BLaER1 (cell line): ENCODE data around the gene KRTAP4-12.
"Not testable (repeated sequence)": the region's sequence is repeated elsewhere in the genome, so short reads cannot be mapped to it uniquely, and the experiment has no call there.

Experiments
- H3K27ac ChIP-seq: shearing (Covaris generic); formaldehyde crosslinking; 2 replicates; pipeline ENCODE4 v1.8.1; 2022
- H3K27me3 ChIP-seq: shearing (Covaris generic); formaldehyde crosslinking; 2 replicates; pipeline ENCODE4 v1.8.1; 2022
- H3K36me3 ChIP-seq: shearing (Covaris generic); formaldehyde crosslinking; 2 replicates; pipeline ENCODE4 v1.8.1; 2022
- H3K4me1 ChIP-seq: shearing (Covaris generic); formaldehyde crosslinking; 2 replicates; pipeline ENCODE4 v1.8.1; 2022
- H3K4me2 ChIP-seq: shearing (Covaris generic); formaldehyde crosslinking; 2 replicates; pipeline ENCODE4 v1.8.1; 2022
- H3K4me3 ChIP-seq: shearing (Covaris generic); formaldehyde crosslinking; 2 replicates; pipeline ENCODE4 v1.8.1; 2022
- H3K9ac ChIP-seq: shearing (Covaris generic); formaldehyde crosslinking; 2 replicates; pipeline ENCODE4 v1.8.1; 2022
- H3K9me3 ChIP-seq: shearing (Covaris generic); formaldehyde crosslinking; 2 replicates; pipeline ENCODE4 v1.8.1; 2022
- H4K20me1 ChIP-seq: shearing (Covaris generic); formaldehyde crosslinking; 2 replicates; pipeline ENCODE4 v1.8.1; 2022
- Cebpa-rat ChIP-seq: shearing (Covaris generic); IDR thresholded peaks from 2 replicates; pipeline ENCODE4 v1.8.1; 2022

The KRTAP4-12 gene

DNA sequence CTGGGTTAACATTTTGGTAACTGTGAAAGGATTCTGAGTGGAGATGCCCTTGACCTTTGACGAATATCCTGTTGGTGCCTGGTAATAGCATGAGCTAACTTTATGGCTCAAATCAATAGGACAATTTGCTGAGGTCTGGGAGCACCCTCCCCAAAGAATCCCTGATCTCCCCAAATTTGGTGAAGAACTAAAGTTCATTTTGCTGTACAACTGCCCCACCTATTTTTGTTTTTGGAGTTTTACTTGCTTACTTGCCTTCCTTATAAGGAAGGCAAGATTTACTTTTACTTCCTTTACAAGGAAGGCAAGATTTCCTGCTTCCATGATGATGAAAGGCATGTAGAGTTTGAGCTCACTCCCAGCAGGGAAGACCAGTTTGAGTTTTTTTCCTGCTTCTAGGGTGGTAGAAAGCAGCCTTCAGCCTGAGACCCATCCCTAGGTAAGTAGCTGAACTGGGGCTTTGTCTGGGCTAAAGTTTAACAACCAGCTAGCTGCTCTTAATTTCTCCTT is 16.0 kb downstream of the KRTAP4-12 start:
- no peak for TF ChIP-seq Cebpa-rat
- H3K4me3 ChIP-seq: no peak overlapping the region
- no peak overlapping the region for H3K9ac ChIP-seq
- no peaks in the 10 kb centered on the region for H4K20me1 ChIP-seq
- H3K27me3 ChIP-seq: no peaks in the 10 kb centered on the region
- H3K27ac ChIP-seq: no peak overlapping the region
- no peaks in the 10 kb centered on the region for H3K36me3 ChIP-seq
- peaks cover 13% of the 10 kb centered on the region for H3K4me1 ChIP-seq
- peak overlapping the region; percentile 47 for H3K4me2 ChIP-seq
- peaks cover 17% of the 10 kb centered on the region for H3K9me3 ChIP-seq

DNA sequence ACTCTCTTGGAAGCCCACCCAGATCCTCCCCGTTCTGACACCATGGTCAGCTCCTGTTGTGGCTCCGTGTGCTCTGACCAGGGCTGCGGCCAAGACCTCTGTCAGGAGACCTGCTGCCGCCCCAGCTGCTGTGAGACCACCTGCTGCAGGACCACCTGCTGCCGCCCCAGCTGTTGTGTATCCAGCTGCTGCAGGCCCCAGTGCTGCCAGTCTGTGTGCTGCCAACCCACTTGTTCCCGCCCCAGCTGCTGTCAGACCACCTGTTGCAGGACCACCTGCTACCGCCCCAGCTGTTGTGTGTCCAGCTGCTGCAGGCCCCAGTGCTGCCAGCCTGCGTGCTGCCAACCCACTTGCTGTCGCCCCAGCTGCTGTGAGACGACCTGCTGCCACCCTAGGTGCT is 18.6 kb downstream of the KRTAP4-12 start, which contains the start of gene KRTAP4-9:
Gene KRTAP4-9 (plus strand): TSS at position 43 of the 400 bp plus-strand sequence. CDS start 0 bp downstream, at position 43.
- H3K9ac ChIP-seq, H3K36me3 ChIP-seq, H4K20me1 ChIP-seq, H3K4me2 ChIP-seq, H3K4me3 ChIP-seq, H3K9me3 ChIP-seq, H3K27me3 ChIP-seq, H3K27ac ChIP-seq: not testable (repeated sequence)
- H3K4me1 ChIP-seq: peaks cover 18% of the 10 kb centered on the region

DNA sequence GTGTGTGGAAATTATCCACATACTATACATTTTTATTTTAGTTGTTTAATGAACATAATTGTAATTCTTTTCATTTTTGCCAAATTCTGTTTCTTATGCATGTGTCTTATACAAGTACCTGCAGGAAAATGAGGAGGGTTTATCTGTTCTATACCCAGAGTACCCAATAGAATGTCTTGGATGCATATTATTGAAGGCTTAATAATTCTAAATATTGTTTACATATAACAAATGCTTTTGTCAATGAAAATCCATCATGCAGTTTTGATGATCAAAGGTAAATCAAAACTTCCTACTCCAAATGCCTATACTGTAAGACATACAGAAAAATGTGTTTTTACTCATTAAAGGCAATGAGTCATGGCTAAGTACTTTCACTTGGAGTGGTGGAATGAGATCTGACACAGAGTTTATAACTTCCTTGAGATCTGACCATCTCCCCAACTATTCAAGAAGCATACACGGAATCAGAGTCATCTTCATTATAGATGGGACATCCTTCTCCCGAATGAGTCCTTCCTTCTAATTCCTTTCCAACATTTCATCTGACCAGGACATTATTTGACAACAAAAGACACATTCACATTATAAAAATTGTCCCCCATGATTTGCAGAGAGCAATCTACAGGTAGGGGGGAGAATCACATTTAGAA is 19.5 kb downstream of the KRTAP4-12 start:
- not testable (repeated sequence) for H3K27me3 ChIP-seq, H3K36me3 ChIP-seq, H3K9me3 ChIP-seq, H3K9ac ChIP-seq, H3K4me3 ChIP-seq, H4K20me1 ChIP-seq, H3K27ac ChIP-seq, H3K4me2 ChIP-seq
- H3K4me1 ChIP-seq: peaks cover 25% of the 10 kb centered on the region

DNA sequence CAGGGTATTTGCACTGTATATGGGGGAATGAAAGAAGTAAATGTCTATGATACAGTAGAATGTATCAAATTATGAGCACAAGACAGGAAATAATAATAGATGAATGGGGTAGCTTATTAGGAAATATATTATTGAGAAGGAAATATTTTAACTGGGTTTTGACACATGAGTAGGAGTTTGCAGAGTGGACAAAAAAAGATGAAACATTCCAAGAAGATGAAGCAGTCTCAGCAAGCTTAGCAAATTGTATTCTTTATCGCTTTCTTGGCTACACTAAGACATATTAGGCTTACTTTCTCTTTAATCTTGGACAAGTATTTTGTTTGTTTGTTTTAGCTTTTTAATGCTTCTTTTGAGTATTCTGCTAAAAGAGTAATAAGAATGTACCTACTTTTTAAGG is 20.1 kb downstream of the KRTAP4-12 start:
- Histone ChIP-seq H3K4me1 (peaks cover 25% of the 10 kb centered on the region), H3K27ac (no peak overlapping the region), H3K9ac (no peak overlapping the region), H3K4me3 (no peak overlapping the region), H3K36me3 (no peaks in the 10 kb centered on the region), H3K27me3 (no peaks in the 10 kb centered on the region), H3K4me2 (no peak overlapping the region), H3K9me3 (no peaks in the 10 kb centered on the region), H4K20me1 (no peaks in the 10 kb centered on the region)
- no peak for TF ChIP-seq Cebpa-rat

DNA sequence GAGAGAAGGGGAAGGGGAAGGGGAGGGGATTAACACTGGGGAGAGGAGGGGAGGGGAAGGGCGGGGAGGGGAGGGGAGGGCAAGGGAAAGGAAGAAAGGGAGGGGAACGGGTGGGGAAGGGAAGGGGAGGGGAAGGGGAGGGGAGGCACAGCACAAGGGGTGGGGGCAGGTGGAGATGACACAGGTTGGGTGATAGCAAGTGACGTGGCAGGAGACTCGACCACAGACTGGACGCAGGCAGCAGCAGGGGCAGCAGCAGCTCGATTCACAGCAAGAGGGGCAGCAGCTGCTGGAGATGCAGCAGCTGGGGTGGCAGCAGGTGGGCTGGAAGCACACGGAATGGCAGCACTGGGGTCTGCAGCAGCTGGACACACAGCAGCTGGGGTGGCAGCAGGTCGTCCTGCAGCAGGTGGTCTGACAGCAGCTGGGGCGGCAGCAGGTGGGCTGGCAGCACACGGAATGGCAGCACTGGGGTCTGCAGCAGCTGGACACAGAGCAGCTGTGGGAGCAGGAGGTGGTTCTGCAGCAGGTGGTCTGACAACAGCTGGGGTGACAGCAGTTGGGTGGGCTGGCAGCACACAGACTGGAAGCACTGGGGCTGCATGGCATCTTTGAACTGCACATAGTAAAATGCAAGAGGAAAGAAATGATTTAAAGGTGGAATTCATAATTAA is 22.3 kb downstream of the KRTAP4-12 start, which contains the start of gene KRTAP4-16:
Gene KRTAP4-16 (minus strand): TSS at position 624 of the 674 bp plus-strand sequence. CDS start 0 bp downstream, at position 624.
- Histone ChIP-seq H3K27me3 (no peaks in the 10 kb centered on the region), H3K9me3 (no peaks in the 10 kb centered on the region), H3K4me2 (no peak within 1 kb of the TSS), H3K4me1 (peaks cover 13% of the 10 kb centered on the region), H3K36me3 (no peaks in the 10 kb centered on the region), H4K20me1 (no peaks in the 10 kb centered on the region), H3K9ac (no peak within 1 kb of the TSS), H3K4me3 (no peak within 1 kb of the TSS), H3K27ac (no peak within 1 kb of the TSS)
- TF ChIP-seq Cebpa-rat: no peak

DNA sequence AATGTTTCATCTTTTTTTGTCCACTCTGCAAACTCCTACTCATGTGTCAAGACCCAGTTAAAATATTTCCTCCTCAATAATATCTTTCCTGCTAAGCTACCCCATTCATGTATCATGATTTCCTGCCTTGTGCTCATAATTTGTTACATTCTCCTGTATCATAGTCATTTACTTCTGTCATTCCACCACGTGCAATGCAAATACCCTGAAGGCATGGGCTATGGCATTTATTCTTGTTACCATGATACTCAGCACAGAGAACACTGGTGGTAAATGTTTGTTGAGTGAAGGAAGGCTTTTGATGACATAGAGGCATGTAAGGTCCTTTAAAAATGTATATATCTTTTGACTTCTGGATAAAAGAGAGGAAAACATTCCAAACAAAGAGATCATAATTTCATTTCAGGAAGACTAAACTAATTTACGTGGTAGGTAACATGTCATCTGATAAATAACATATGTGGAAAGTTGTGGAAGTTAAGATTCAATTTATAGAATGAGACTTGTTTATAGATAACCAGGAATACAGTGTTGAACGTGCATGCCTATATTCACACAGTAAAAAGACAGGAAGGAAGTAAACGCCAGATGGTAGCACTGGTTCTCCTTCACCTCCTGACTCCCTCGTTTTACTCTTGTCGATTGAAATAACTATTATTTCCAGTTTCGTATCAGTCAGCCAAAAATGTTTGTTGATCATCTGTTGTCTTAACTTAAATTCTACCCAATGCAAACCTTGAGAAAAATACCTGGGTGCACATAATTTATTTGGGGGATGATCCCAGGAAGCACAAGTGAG is 24.1 kb downstream of the KRTAP4-12 start:
- H3K9me3 ChIP-seq, H3K4me3 ChIP-seq, H4K20me1 ChIP-seq, H3K9ac ChIP-seq, H3K27ac ChIP-seq, H3K27me3 ChIP-seq, H3K36me3 ChIP-seq: not testable (repeated sequence)
- H3K4me2 ChIP-seq: peak overlapping the region; percentile 61
- H3K4me1 ChIP-seq: peaks cover 13% of the 10 kb centered on the region

DNA sequence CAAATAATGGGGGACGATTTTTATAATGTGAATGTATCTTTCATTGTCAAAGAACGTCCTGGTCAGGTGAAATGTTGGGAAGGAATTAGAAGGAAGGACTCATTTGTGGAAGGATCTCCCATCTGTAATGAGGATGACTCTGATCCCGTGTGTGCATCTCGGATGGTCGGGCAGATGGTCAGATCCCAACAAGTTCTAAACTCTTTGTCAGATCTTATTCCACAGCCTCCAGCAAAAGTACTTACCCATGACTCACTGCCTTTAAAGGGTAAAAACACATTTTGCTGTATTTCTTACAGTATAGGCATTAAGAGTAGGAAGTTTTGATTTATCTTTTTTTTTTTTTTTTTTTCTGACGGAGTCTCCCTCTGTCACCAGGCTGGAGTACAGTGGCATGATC is 25.5 kb downstream of the KRTAP4-12 start:
- no peaks in the 10 kb centered on the region for H4K20me1 ChIP-seq
- no peaks in the 10 kb centered on the region for H3K27me3 ChIP-seq
- H3K4me2 ChIP-seq: no peak overlapping the region
- no peak overlapping the region for H3K9ac ChIP-seq
- H3K36me3 ChIP-seq: no peaks in the 10 kb centered on the region
- TF ChIP-seq Cebpa-rat: no peak
- H3K4me3 ChIP-seq: no peak overlapping the region
- no peak overlapping the region for H3K27ac ChIP-seq
- peaks cover 11% of the 10 kb centered on the region for H3K9me3 ChIP-seq
- H3K4me1 ChIP-seq: peaks cover 13% of the 10 kb centered on the region

DNA sequence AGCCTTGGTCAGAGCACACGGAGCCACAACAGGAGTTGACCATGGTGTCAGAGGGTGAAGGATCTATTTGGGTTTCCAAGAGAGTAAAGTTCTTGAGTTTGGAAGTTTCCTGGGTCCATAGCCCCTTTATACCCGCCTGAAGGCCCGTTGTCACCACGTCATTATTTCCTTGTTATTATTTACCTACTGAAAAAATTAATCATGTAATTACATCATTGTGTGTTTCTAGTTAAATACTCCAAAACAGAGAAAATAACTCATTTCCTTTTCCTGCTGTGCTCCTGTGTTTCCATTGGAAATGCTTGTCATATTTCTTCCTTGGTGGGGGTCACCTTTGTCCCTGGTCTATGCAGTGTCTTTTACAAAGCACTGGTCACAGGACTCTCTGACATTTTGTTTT is 25.9 kb downstream of the KRTAP4-12 start, which contains the start of gene KRTAP4-8:
Gene KRTAP4-8 (minus strand): TSS at position 101 of the 400 bp plus-strand sequence. CDS start 58 bp downstream, at position 43.
- H3K9me3 ChIP-seq: peaks cover 15% of the 10 kb centered on the region
- no peak within 1 kb of the TSS for H3K4me3 ChIP-seq
- H3K9ac ChIP-seq: no peak within 1 kb of the TSS
- TF ChIP-seq Cebpa-rat: no peak
- H3K36me3 ChIP-seq: no peaks in the 10 kb centered on the region
- peaks cover 13% of the 10 kb centered on the region for H3K4me1 ChIP-seq
- H3K4me2 ChIP-seq: no peak within 1 kb of the TSS
- no peaks in the 10 kb centered on the region for H4K20me1 ChIP-seq
- H3K27me3 ChIP-seq: no peaks in the 10 kb centered on the region
- no peak within 1 kb of the TSS for H3K27ac ChIP-seq

DNA sequence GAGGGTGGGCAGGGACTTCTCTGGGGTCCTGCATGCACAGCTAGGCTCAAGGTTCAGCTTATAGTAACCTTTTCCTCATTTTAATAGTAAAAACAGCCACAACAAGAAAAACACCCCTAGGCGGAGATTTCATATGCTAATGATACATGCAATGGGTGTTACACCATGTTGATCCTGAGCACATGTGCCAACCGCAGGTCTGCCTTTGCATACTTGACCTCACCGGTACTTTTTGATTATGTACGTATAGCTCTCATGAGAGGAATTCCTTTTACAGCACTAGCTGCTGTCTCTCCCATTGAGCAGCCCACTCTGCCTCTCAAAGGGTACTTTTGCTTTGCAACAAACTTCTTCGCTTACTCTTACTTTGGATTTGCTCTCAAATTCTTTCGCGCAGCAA is 27.9 kb downstream of the KRTAP4-12 start:
- Histone ChIP-seq H3K9me3 (peaks cover 24% of the 10 kb centered on the region), H3K9ac (no peak overlapping the region), H3K36me3 (no peaks in the 10 kb centered on the region), H3K4me1 (peaks cover 9% of the 10 kb centered on the region), H4K20me1 (no peaks in the 10 kb centered on the region), H3K4me3 (no peak overlapping the region), H3K27me3 (no peaks in the 10 kb centered on the region), H3K4me2 (no peak overlapping the region), H3K27ac (no peak overlapping the region)
- TF ChIP-seq Cebpa-rat: no peak

DNA sequence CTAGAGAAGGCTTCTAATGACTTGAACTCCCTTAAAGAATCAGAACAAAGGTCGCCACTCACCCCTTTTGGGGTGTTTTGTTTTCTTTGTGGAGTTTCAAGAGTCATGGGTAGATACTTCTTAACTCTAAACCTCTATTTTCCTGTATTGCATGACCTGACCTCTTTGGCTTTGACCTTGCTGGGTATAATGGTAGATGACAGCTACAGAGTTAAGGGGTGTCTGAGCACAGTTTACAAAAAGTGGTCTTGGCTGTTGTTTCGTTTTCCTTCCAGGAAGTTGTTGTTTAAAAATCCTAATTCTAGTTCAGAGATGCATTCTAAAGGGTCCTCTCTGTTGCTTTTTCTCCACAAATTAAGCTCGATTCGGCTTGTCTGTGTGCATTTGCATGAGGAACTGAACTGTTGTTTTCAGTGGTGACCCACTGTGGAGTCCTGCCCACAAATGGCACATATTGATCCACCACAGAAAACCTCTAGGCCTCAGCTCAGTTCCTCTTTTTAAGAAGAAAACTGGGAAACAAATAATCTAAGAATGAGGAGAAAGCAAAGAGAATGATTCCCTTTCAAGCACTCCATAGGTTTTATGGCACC is 35.1 kb downstream of the KRTAP4-12 start:
- not testable (repeated sequence) for H3K9ac ChIP-seq, H3K27ac ChIP-seq, H3K27me3 ChIP-seq, H3K4me1 ChIP-seq, H3K4me3 ChIP-seq, H3K36me3 ChIP-seq, H3K4me2 ChIP-seq, H4K20me1 ChIP-seq
- peaks cover 17% of the 10 kb centered on the region for H3K9me3 ChIP-seq

DNA sequence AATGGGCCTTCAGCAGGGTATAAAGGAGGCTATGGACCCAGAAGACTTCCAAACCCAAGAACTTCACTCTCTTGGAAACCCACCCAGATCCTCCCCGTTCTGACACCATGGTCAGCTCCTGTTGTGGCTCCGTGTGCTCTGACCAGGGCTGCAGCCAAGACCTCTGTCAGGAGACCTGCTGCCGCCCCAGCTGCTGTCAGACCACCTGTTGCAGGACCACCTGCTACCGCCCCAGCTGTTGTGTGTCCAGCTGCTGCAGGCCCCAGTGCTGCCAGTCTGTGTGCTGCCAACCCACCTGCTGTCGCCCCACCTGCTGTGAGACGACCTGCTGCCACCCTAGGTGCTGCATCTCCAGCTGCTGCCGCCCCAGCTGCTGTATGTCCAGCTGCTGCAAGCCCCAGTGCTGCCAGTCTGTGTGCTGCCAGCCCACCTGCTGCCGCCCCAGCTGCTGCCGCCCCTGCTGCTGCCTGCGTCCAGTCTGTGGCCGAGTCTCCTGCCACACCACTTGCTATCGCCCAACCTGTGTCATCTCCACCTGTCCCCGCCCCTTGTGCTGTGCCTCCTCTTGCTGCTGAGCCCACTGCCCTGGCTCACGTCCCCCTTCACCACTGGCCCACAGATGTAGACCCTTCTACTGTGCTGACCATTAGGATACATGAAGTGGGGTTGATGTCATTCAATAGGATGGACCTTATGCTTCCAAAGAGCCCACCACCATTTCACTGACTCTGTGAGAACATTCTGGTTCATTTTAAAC is 39.7 kb downstream of the KRTAP4-12 start, which contains the start of gene KRTAP4-7:
Gene KRTAP4-7 (plus strand): TSS at position 51 of the 757 bp plus-strand sequence. CDS start 57 bp downstream, at position 108.
- not testable (repeated sequence) for H3K27ac ChIP-seq, H3K9me3 ChIP-seq, H3K9ac ChIP-seq, H3K4me3 ChIP-seq, H3K4me2 ChIP-seq, H3K4me1 ChIP-seq, H3K36me3 ChIP-seq, H4K20me1 ChIP-seq, H3K27me3 ChIP-seq

DNA sequence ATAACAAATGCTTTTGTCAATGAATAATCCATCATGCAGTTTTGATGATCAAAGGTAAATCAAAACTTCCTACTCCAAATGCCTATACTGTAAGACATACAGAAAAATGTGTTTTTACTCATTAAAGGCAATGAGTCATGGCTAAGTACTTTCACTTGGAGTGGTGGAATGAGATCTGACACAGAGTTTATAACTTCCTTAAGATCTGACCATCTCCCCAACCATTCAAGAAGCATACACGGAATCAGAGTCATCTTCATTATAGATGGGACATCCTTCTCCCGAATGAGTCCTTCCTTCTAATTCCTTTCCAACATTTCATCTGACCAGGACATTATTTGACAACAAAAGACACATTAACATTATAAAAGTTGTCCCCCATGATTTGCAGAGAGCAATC is 40.6 kb downstream of the KRTAP4-12 start:
- not testable (repeated sequence) for H3K4me2 ChIP-seq, H3K27ac ChIP-seq, H3K4me3 ChIP-seq, H3K9ac ChIP-seq, H3K36me3 ChIP-seq, H4K20me1 ChIP-seq, H3K9me3 ChIP-seq, H3K4me1 ChIP-seq, H3K27me3 ChIP-seq
